HG02678 (cell line): ENCODE results near the gene NABP2.
A peak's percentile ranks its signal among the peaks of the same experiment; 100 is the strongest.
"Not testable (repeated sequence)": the region's sequence is repeated elsewhere in the genome, so short reads cannot be mapped to it uniquely, and the experiment has no call there.

ENCODE experiments used
- ATAC-seq: cut with Tn5 transposase; IDR thresholded peaks from one replicate; pipeline ENCODE4 v1.9.1; 2021; ENCODE audit warnings: mild to moderate bottlenecking, moderate library complexity; ENCODE audit not compliant: unreplicated experiment

The NABP2 gene

GRCh38 chr12:56267443-56268071 is 43.4 kb downstream of the NABP2 start:
- peak; percentile 14 for ATAC-seq

DNA sequence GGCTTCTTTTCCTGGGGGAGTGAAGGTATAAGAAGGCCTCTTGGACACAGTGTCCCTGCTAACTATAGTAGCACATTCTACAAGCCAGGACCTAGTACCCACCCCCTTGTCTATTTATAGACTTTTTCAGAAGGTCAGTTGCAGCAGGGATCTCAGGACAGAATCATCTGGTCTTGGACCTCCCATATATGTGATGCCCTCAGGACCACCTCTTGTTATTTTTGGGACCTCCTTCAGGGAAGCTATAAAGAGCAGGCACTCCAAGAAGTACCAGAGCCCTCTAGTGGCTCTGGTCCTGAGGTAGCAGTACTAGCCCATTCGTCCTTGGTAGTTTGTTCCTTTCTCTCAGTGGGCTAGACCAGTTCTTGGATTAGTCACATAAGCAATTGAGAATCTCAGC is 46.9 kb downstream of the NABP2 start:
- no peak for ATAC-seq

DNA sequence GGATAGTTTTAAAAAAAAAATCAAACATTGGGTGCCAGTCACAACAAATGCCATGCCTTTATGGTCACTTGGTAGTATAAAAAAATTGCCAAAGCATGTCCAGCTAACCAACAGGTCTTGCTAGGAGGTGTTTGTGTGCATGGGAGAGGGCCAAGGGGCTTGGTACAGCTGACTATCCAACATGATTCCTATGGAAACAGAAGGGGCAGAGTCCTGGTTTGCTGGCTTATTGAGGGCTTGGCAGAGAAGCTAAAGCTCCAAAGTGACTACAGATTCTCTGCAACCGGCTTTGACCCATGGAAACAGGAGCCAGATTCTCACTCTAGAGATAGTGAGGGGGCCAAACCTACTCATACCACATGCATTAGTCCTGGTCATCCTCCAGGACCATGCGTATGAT is 48.3 kb downstream of the NABP2 start:
- not testable (repeated sequence) for ATAC-seq

DNA sequence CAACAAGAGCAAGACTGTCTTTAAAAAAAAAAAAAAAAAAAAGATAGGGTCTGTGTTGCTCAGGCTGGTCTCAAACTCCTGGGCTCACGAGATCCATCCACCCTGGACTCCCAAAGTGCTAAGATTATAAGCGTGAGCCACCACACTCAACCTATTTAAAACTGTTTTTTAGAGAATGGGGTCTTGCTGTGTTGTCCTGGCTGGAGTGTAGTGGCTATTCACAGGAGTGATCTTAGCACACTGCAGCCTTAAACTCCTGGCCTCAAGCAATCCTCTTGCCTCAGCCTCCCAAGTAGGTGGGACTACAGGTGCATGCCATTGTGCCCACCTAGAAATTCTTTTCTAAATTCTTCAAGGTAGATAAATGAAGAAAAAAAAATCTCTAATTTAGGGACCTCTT is 50.2 kb downstream of the NABP2 start:
- no peak for ATAC-seq

DNA sequence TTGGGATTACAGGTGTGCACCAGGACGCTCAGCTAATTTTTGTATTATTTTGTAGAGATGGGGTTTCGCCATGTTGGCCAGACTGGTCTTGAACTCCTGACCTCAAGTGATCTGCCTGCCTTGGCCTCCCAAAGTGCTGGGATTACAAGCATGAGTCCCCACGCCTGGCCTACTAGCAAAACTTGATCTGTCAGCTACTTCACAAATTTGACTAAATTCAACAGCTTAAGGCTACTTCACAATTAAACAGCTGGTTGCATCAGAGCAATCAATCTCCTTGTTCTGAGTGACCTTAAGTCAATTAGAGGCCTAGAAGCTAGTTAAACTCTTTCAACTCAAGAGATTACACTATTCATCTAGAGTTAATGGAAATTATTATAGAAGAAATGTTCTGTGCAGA is 54.8 kb downstream of the NABP2 start:
- no peak for ATAC-seq
